Measurements from ENCODE around the gene FTCD. TPM values are rescaled to one million over a fixed set of nuclear protein-coding genes. Genes with fewer than 3 reads are reported as not detected.

FTCD gene
- total and polyA plus RNA-seq, 12 donors = 0.20 to 16.8 (median 1.9) TPM; not detected in 2

GRCh38 chr21:46120301-46121285 is 34.8 kb downstream of the FTCD start:
- 79 to 88% (median 86%) methylated on average over 5 to 26 of the region's 26 CpGs for WGBS, 4 donors
- Histone ChIP-seq H3K4me3 (no peak overlapping the region), H3K4me1 (replicated peaks in 1 of 2) (no peaks in the 10 kb centered on the region), H3K27ac (no peak overlapping the region), H3K27me3 (no peaks in the 10 kb centered on the region), H3K9me3 (replicated peaks in 1 of 3) (no peaks in the 10 kb centered on the region), H3K36me3 (replicated peaks in 1 of 2) (peaks cover 0 to 53% of the 10 kb centered on the region in 2 donors)
- peak in 4 of 7 donors; percentile 4 to 30 (median 14) for DNase-seq
- intact Hi-C loops (cut with DNase I) = no loop called here
- TF ChIP-seq CTCF (IDR thresholded peaks at IDR 0.05) = no peak
- TF ChIP-seq POLR2A (IDR thresholded peaks at IDR 0.05) = no peak

- H3K36me3 ChIP-seq (replicated peaks in 1 of 2) = peaks cover 0 to 60% of the 10 kb centered on the region in 2 donors
- intact Hi-C loops (cut with DNase I) = no loop called here
- no peak overlapping the region for H3K4me3 ChIP-seq
- no peak overlapping the region for H3K27ac ChIP-seq
- no peaks in the 10 kb centered on the region for H3K4me1 ChIP-seq (replicated peaks in 1 of 2)
- peaks cover 0 to 4% (median 0%) of the 10 kb centered on the region in 3 donors for H3K9me3 ChIP-seq (replicated peaks in 1 of 3)
- peak in 3 of 7 donors; percentile 5 to 10 (median 8) for DNase-seq
- no peak for TF ChIP-seq POLR2A (IDR thresholded peaks at IDR 0.05)
- no peak for TF ChIP-seq CTCF (IDR thresholded peaks at IDR 0.05)
- WGBS, 4 donors = 83 to 94% (median 85%) methylated on average over 4 to 14 of the region's 14 CpGs
- H3K27me3 ChIP-seq = no peaks in the 10 kb centered on the region
Measured at GRCh38 chr21:46119637-46120271, 35.6 kb downstream of the FTCD start.

GRCh38 chr21:46119144-46119636 is 36.2 kb downstream of the FTCD start:
- intact Hi-C loops (cut with DNase I) = no loop called here
- Histone ChIP-seq H3K27me3 (no peaks in the 10 kb centered on the region), H3K36me3 (replicated peaks in 1 of 2) (peaks cover 0 to 62% of the 10 kb centered on the region in 2 donors), H3K27ac (no peak overlapping the region), H3K4me3 (no peak overlapping the region), H3K4me1 (replicated peaks in 1 of 2) (no peaks in the 10 kb centered on the region), H3K9me3 (replicated peaks in 1 of 3) (peaks cover 0 to 6% (median 0%) of the 10 kb centered on the region in 3 donors)
- TF ChIP-seq CTCF (IDR thresholded peaks at IDR 0.05) = no peak
- TF ChIP-seq POLR2A (IDR thresholded peaks at IDR 0.05) = no peak
- DNase-seq = peak in 2 of 7 donors; percentile 6 to 9
- 84 to 95% (median 87%) methylated on average over 6 to 12 of the region's 12 CpGs for WGBS, 4 donors

All from adrenal gland (tissue), 12 donors.